ENCODE data around the gene BPIFB6.

GRCh38 chr20:33009214-33010132 is 22.0 kb upstream of the BPIFB6 start:
- TF ChIP-seq GATA2 (IDR thresholded peaks at IDR 0.05; ENCODE audit: low read depth, low read length) (no peak), GATA3 (IDR thresholded peaks at IDR 0.05; ENCODE audit: low read depth, low read length) (no peak)

Data from SH-SY5Y (cell line).